Duodenal mucosa (tissue), 2 donors: ENCODE measurements around the gene SORBS2.

Experiments used
- H3K27ac ChIP-seq: one replicate; pipeline ENCODE4 v1.7.0; 2013; ENCODE audit warnings: low read depth, low read length
- H3K27me3 ChIP-seq, 2 donors: one replicate each; pipeline ENCODE4 v1.7.0; 2013; ENCODE audit warnings: low read length in 2 of 2, control low read depth in 1 of 2; ENCODE audit not compliant: insufficient read depth in 2 of 2, control insufficient read depth in 1 of 2
- H3K36me3 ChIP-seq, 2 donors: one replicate each; pipeline ENCODE4 v1.7.0; 2013; ENCODE audit warnings: low read length in 2 of 2, control low read depth in 1 of 2; ENCODE audit not compliant: insufficient read depth in 2 of 2, control insufficient read depth in 1 of 2
- H3K4me1 ChIP-seq, 2 donors: one replicate each; pipeline ENCODE4 v1.7.0; 2013; ENCODE audit warnings: low read length in 2 of 2, control low read depth in 1 of 2; ENCODE audit not compliant: insufficient read depth in 2 of 2, control insufficient read depth in 1 of 2
- H3K4me3 ChIP-seq, 2 donors: one replicate each; pipeline ENCODE4 v1.7.0; 2013; ENCODE audit warnings: low read length in 2 of 2, low read depth in 1 of 2
- H3K9ac ChIP-seq, 2 donors: one replicate each; pipeline ENCODE4 v1.7.0; 2013; ENCODE audit warnings: low read length in 2 of 2, low read depth in 1 of 2
- H3K9me3 ChIP-seq, 2 donors: one replicate each; pipeline ENCODE4 v1.7.0; 2013; ENCODE audit warnings: low read length in 2 of 2, control low read depth in 1 of 2; ENCODE audit not compliant: control insufficient read depth in 1 of 2

SORBS2 gene

GRCh38 chr4:185835336-185835735 lies 23.3 kb upstream of the SORBS2 start:
- H3K9ac ChIP-seq = no peak overlapping the region
- H3K27ac ChIP-seq = no peak overlapping the region
- H3K4me3 ChIP-seq = no peak overlapping the region
- peaks cover 5 to 9% of the 10 kb centered on the region in 2 donors for H3K4me1 ChIP-seq
- H3K36me3 ChIP-seq = no peaks in the 10 kb centered on the region
- H3K9me3 ChIP-seq = no peaks in the 10 kb centered on the region
- H3K27me3 ChIP-seq = no peaks in the 10 kb centered on the region

GRCh38 chr4:185834778-185835177 lies 22.8 kb upstream of the SORBS2 start:
- no peaks in the 10 kb centered on the region for H3K9me3 ChIP-seq
- H3K9ac ChIP-seq = no peak overlapping the region
- H3K27me3 ChIP-seq = no peaks in the 10 kb centered on the region
- no peak overlapping the region for H3K27ac ChIP-seq
- no peak overlapping the region for H3K4me3 ChIP-seq
- H3K4me1 ChIP-seq = peaks cover 5 to 10% of the 10 kb centered on the region in 2 donors
- no peaks in the 10 kb centered on the region for H3K36me3 ChIP-seq

- H3K4me1 ChIP-seq = peaks cover 5 to 10% of the 10 kb centered on the region in 2 donors
- no peak overlapping the region for H3K27ac ChIP-seq
Measured at GRCh38 chr4:185834088-185834487, 22.1 kb upstream of the SORBS2 start.

GRCh38 chr4:185833055-185833598 lies 21.1 kb upstream of the SORBS2 start:
- Histone ChIP-seq H3K9ac (no peak overlapping the region), H3K9me3 (no peaks in the 10 kb centered on the region), H3K4me3 (no peak overlapping the region), H3K27ac (no peak overlapping the region), H3K4me1 (peaks cover 0 to 10% of the 10 kb centered on the region in 2 donors), H3K27me3 (no peaks in the 10 kb centered on the region), H3K36me3 (no peaks in the 10 kb centered on the region)

More at GRCh38 chr4:185834088-185834487, 22.1 kb upstream of the SORBS2 start:
- H3K27me3 ChIP-seq = no peaks in the 10 kb centered on the region
- H3K9me3 ChIP-seq = no peaks in the 10 kb centered on the region
- no peaks in the 10 kb centered on the region for H3K36me3 ChIP-seq
- no peak overlapping the region for H3K4me3 ChIP-seq
- no peak overlapping the region for H3K9ac ChIP-seq

GRCh38 chr4:185831125-185831815 lies 19.3 kb upstream of the SORBS2 start:
- Histone ChIP-seq H3K27ac (no peak overlapping the region), H3K4me3 (no peak overlapping the region), H3K4me1 (peaks cover 0 to 10% of the 10 kb centered on the region in 2 donors), H3K9ac (no peak overlapping the region), H3K27me3 (no peaks in the 10 kb centered on the region), H3K36me3 (no peaks in the 10 kb centered on the region), H3K9me3 (no peaks in the 10 kb centered on the region)

- Histone ChIP-seq H3K27me3 (no peaks in the 10 kb centered on the region), H3K36me3 (no peaks in the 10 kb centered on the region), H3K4me3 (no peak overlapping the region), H3K9ac (no peak overlapping the region), H3K4me1 (peaks cover 0 to 10% of the 10 kb centered on the region in 2 donors), H3K27ac (no peak overlapping the region), H3K9me3 (no peaks in the 10 kb centered on the region)
Measured at GRCh38 chr4:185830263-185830994, 18.4 kb upstream of the SORBS2 start.

- no peaks in the 10 kb centered on the region for H3K36me3 ChIP-seq
- peaks cover 0 to 10% of the 10 kb centered on the region in 2 donors for H3K4me1 ChIP-seq
- H3K4me3 ChIP-seq = no peak overlapping the region
- no peaks in the 10 kb centered on the region for H3K9me3 ChIP-seq
- H3K9ac ChIP-seq = no peak overlapping the region
- H3K27ac ChIP-seq = no peak overlapping the region
- no peaks in the 10 kb centered on the region for H3K27me3 ChIP-seq
Measured at GRCh38 chr4:185826381-185826780, 14.4 kb upstream of the SORBS2 start.

- Histone ChIP-seq H3K27me3 (no peaks in the 10 kb centered on the region), H3K4me1 (peaks cover 0 to 5% of the 10 kb centered on the region in 2 donors), H3K9me3 (no peaks in the 10 kb centered on the region), H3K36me3 (no peaks in the 10 kb centered on the region), H3K9ac (no peak overlapping the region), H3K4me3 (no peak overlapping the region), H3K27ac (no peak overlapping the region)
Measured at GRCh38 chr4:185825737-185826136, 13.7 kb upstream of the SORBS2 start.

GRCh38 chr4:185822791-185823190 lies 10.8 kb upstream of the SORBS2 start:
- no peaks in the 10 kb centered on the region for H3K27me3 ChIP-seq
- H3K4me3 ChIP-seq = no peak overlapping the region
- H3K27ac ChIP-seq = no peak overlapping the region

GRCh38 chr4:185821029-185821419 lies 9.0 kb upstream of the SORBS2 start:
- no peaks in the 10 kb centered on the region for H3K27me3 ChIP-seq
- H3K9ac ChIP-seq = no peak overlapping the region
- no peak overlapping the region for H3K4me3 ChIP-seq
- peaks cover 0 to 5% of the 10 kb centered on the region in 2 donors for H3K4me1 ChIP-seq
- H3K36me3 ChIP-seq = no peaks in the 10 kb centered on the region
- no peaks in the 10 kb centered on the region for H3K9me3 ChIP-seq
- no peak overlapping the region for H3K27ac ChIP-seq

More at GRCh38 chr4:185822791-185823190, 10.8 kb upstream of the SORBS2 start:
- H3K9me3 ChIP-seq = no peaks in the 10 kb centered on the region
- no peaks in the 10 kb centered on the region for H3K36me3 ChIP-seq
- no peak overlapping the region for H3K9ac ChIP-seq
- H3K4me1 ChIP-seq = no peaks in the 10 kb centered on the region
